GM19240 (cell line): Measurements from ENCODE around the gene NUCB1.
"Not testable (repeated sequence)": the region's sequence is repeated elsewhere in the genome, so short reads cannot be mapped to it uniquely, and the experiment has no call there.

ENCODE experiments used
- DNase-seq: peaks from one replicate; pipeline ENCODE4 v3.0.0; 2011; ENCODE audit warnings: low spot score; ENCODE audit not compliant: insufficient read length

The NUCB1 gene

GRCh38 chr19:48874303-48875135, 25.6 kb upstream of the NUCB1 start:
- DNase-seq = no peak

GRCh38 chr19:48876043-48876981, 23.8 kb upstream of the NUCB1 start:
- not testable (repeated sequence) for DNase-seq

GRCh38 chr19:48877855-48878195, 22.3 kb upstream of the NUCB1 start:
- DNase-seq = no peak

- no peak for DNase-seq
These were observed 21.7 kb upstream of the NUCB1 start for GRCh38 chr19:48878196-48879024.

- no peak for DNase-seq
These were observed 21.0 kb upstream of the NUCB1 start for GRCh38 chr19:48879025-48879637.

- DNase-seq = not testable (repeated sequence)
These were observed 20.4 kb upstream of the NUCB1 start for GRCh38 chr19:48879696-48880095.

- no peak for DNase-seq
These were observed 18.1 kb upstream of the NUCB1 start for GRCh38 chr19:48881741-48882657.

GRCh38 chr19:48883726-48884125, 16.4 kb upstream of the NUCB1 start:
- DNase-seq = no peak

GRCh38 chr19:48887861-48888612, 12.1 kb upstream of the NUCB1 start:
- DNase-seq = no peak

- DNase-seq = not testable (repeated sequence)
These were observed 10.6 kb upstream of the NUCB1 start for GRCh38 chr19:48889496-48889895.

- DNase-seq = no peak
These were observed 9.6 kb upstream of the NUCB1 start for GRCh38 chr19:48890551-48890950.

GRCh38 chr19:48895226-48895625, 4.9 kb upstream of the NUCB1 start:
- no peak for DNase-seq

GRCh38 chr19:48896191-48896720, 3.9 kb upstream of the NUCB1 start:
- no peak for DNase-seq

- no peak for DNase-seq
These were observed 2.9 kb upstream of the NUCB1 start for GRCh38 chr19:48897181-48897580.

- not testable (repeated sequence) for DNase-seq
These were observed 744 bp upstream of the NUCB1 start for GRCh38 chr19:48899386-48899749.

GRCh38 chr19:48900477-48901406, 630 bp downstream of the NUCB1 start:
- DNase-seq = peak; percentile 63

- not testable (repeated sequence) for DNase-seq
These were observed 2.2 kb downstream of the NUCB1 start for GRCh38 chr19:48902291-48902690.

GRCh38 chr19:48903788-48904187, 3.7 kb downstream of the NUCB1 start:
- not testable (repeated sequence) for DNase-seq
